GM15510 (cell line): ENCODE measurements around the gene TFF2.

ENCODE experiments used
- POLR2A ChIP-seq: IDR thresholded peaks from 3 replicates; pipeline ENCODE4 v1.6.1; 2011; ENCODE audit warnings: borderline replicate concordance; ENCODE audit not compliant: insufficient read length; ENCODE audit errors: extremely low read depth

The TFF2 gene

GRCh38 chr21:42315296-42315891 lies 35.4 kb downstream of the TFF2 start, which contains the start of gene TFF3:
TFF3 (minus strand) TSS chr21:42315409; CDS start chr21:42315374, 35 bp downstream.
- no peak for TF ChIP-seq POLR2A

GRCh38 chr21:42314616-42315295 lies 36.0 kb downstream of the TFF2 start:
- no peak for TF ChIP-seq POLR2A

GRCh38 chr21:42313501-42313969 lies 37.3 kb downstream of the TFF2 start:
- TF ChIP-seq POLR2A, result no peak

GRCh38 chr21:42312626-42313104 lies 38.1 kb downstream of the TFF2 start:
- no peak for TF ChIP-seq POLR2A

- no peak for TF ChIP-seq POLR2A
These were observed 38.8 kb downstream of the TFF2 start for GRCh38 chr21:42311816-42312625.

- TF ChIP-seq POLR2A, result no peak
These were observed 39.6 kb downstream of the TFF2 start for GRCh38 chr21:42311160-42311559.

- no peak for TF ChIP-seq POLR2A
These were observed 40.3 kb downstream of the TFF2 start for GRCh38 chr21:42310411-42311001.

- no peak for TF ChIP-seq POLR2A
These were observed 41.0 kb downstream of the TFF2 start for GRCh38 chr21:42309753-42310213.

GRCh38 chr21:42308914-42309752 lies 41.7 kb downstream of the TFF2 start:
- no peak for TF ChIP-seq POLR2A

GRCh38 chr21:42308161-42308913 lies 42.5 kb downstream of the TFF2 start:
- no peak for TF ChIP-seq POLR2A

- no peak for TF ChIP-seq POLR2A
These were observed 43.7 kb downstream of the TFF2 start for GRCh38 chr21:42307106-42307505.

GRCh38 chr21:42306366-42307035 lies 44.3 kb downstream of the TFF2 start:
- no peak for TF ChIP-seq POLR2A

- no peak for TF ChIP-seq POLR2A
These were observed 45.1 kb downstream of the TFF2 start for GRCh38 chr21:42305707-42306147.
